ENCODE data around the gene LCT. TPM values are rescaled to one million over a fixed set of nuclear protein-coding genes. Genes with fewer than 3 reads are reported as not detected.

The LCT gene
- total RNA-seq, 4 donors from 2014 or later, result 0.09 TPM; not detected in 3

- DNase-seq (ENCODE audit: low spot score) (no peak), ATAC-seq (ENCODE audit: low FRiP score) (no peak)
- TF ChIP-seq CTCF (IDR thresholded peaks at IDR 0.05), result no peak
Observed at GRCh38 chr2:135745545-135745944, 91.4 kb downstream of the LCT start.

GRCh38 chr2:135744760-135745314 is 92.1 kb downstream of the LCT start:
- DNase-seq (ENCODE audit: low spot score) (no peak), ATAC-seq (ENCODE audit: low FRiP score) (no peak)
- no peak for TF ChIP-seq CTCF (IDR thresholded peaks at IDR 0.05)

- no peak for ATAC-seq (ENCODE audit: low FRiP score)
- DNase-seq (ENCODE audit: low spot score), result no peak
- no peak for TF ChIP-seq CTCF (IDR thresholded peaks at IDR 0.05)
Observed at GRCh38 chr2:135743860-135744259, 93.1 kb downstream of the LCT start.

GRCh38 chr2:135742325-135742757 is 94.6 kb downstream of the LCT start:
- TF ChIP-seq CTCF (IDR thresholded peaks at IDR 0.05), result no peak
- ATAC-seq (ENCODE audit: low FRiP score) (peak; percentile 49), DNase-seq (ENCODE audit: low spot score) (no peak)

GRCh38 chr2:135741395-135742324 is 95.3 kb downstream of the LCT start, which contains the start of gene UBXN4:
Gene UBXN4 (plus strand): TSS chr2:135741855. CDS start chr2:135741930, 75 bp downstream.
- DNase-seq (ENCODE audit: low spot score), result peak; percentile 79
- ATAC-seq (ENCODE audit: low FRiP score), result peak; percentile 99
- no peak for TF ChIP-seq CTCF (IDR thresholded peaks at IDR 0.05)

- no peak for DNase-seq (ENCODE audit: low spot score)
- no peak for TF ChIP-seq CTCF (IDR thresholded peaks at IDR 0.05)
- no peak for ATAC-seq (ENCODE audit: low FRiP score)
Observed at GRCh38 chr2:135741043-135741394, 96.0 kb downstream of the LCT start.
